ENCODE data around the gene HOXB8. TPM values are rescaled to one million over a fixed set of nuclear protein-coding genes. Genes with fewer than 3 reads are reported as not detected.

The HOXB8 gene
- not detected for total RNA-seq

DNA sequence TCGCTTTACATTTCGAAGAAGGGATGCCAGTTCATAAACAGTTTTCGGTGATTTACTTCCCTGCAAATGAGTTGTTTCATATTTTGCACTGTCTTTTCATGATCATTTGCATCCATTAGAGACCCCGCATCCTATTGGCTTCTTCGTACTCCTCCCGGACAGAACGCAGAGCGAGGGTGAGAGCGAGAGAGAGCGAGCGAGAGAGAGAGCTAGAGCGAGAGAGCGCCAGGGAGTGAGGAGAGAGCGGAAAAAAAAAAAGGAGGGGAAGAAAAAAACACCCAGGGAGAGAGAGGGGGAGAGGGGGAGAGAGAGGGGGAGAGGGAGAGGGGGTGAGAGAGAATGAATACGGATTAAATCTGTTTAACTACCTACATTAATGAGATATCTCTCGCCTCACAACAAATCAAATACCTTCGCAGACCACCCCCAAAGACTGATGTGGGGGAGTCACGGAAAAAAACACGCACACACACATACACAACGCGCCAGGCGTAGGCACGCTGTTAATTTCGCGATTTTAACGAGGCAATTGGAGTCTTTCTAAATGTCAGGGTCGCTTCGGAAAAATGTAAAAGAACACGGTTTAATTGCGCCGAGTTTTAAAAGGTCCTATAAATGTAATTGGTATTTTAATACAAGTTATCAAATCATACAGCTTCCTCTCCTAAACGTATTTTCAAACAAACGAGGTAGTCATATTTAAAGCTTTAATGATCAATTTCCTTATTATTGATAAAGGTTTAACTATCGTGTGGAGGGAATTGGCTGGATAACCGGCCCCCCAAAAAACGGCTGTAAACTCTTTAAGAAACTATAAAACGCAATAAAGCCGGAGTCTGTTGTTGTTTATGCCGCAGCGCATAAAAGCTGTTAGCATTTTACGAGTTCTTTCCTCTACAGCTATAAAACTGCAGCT is at the start of gene HOXB8:
HOXB8 (minus strand) TSS at position 246 of the 916 bp plus-strand sequence. CDS start 588 bp downstream, outside the sequence.
- peaks cover 11 to 37% (median 22%) of the 10 kb centered on the region in 3 donors for H3K4me1 ChIP-seq (ENCODE audit: control insufficient read depth in 3 of 3, insufficient read depth in 3 of 3, low read length in 3 of 3)
- peaks cover 91 to 92% (median 91%) of the 10 kb centered on the region in 3 donors for H3K27me3 ChIP-seq (ENCODE audit: control insufficient read depth in 3 of 3, insufficient read depth in 3 of 3, low read length in 3 of 3)
- peak within 1 kb of the TSS in 2 of 3 donors; percentile 23 to 40 for H3K9ac ChIP-seq (ENCODE audit: low read depth in 1 of 3, low read length in 3 of 3)
- no peaks in the 10 kb centered on the region for H3K9me3 ChIP-seq (ENCODE audit: control insufficient read depth in 3 of 3, low read length in 3 of 3)
- no peak within 1 kb of the TSS for H3K27ac ChIP-seq (ENCODE audit: low read depth, low read length)
- H3K4me3 ChIP-seq (ENCODE audit: low read length in 3 of 3), result peak within 1 kb of the TSS in 2 of 3 donors; percentile 45 to 57
- H3K36me3 ChIP-seq (ENCODE audit: control insufficient read depth in 3 of 3, insufficient read depth in 3 of 3, low read length in 3 of 3), result no peaks in the 10 kb centered on the region

DNA sequence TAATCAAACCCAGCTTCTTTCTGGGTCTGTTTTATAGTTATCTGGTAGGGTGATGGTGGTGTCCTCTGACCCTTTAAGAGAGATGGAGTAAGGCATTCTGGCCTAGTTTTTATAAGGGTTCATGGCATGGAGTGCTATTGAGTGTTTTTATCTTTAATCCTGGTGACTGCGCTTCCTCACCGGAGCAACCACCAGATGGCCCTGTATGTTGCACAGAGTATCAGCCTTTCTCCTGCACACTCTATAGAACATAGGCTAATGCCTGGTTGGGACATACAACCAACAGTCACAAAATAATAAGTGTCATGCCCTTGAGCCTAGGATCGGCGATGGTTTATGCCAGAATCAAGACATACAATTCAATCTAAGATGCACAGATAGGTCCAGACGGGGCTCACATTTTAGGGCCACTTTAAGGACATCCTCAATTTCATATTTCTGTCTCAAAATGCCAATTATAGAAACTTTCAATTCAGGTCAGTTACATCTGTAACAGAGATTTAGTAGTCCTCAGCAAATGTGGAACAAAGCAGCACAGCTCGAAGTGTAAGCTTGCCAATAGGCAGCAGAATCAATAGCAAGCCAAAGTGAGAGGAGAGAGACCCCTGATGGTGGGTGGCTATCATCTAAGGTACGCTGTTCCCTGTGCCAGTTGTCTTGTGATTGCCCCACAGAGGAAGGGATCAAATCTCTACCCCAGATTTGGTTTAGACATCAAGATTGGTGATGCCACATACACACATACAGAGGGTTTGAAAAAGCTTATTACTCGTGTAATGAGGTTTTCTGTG is 48.2 kb upstream of the HOXB8 start:
- H3K27ac ChIP-seq (ENCODE audit: low read depth, low read length), result no peak overlapping the region
- H3K9me3 ChIP-seq (ENCODE audit: control insufficient read depth in 3 of 3, low read length in 3 of 3), result no peaks in the 10 kb centered on the region
- no peaks in the 10 kb centered on the region for H3K4me1 ChIP-seq (ENCODE audit: control insufficient read depth in 3 of 3, insufficient read depth in 3 of 3, low read length in 3 of 3)
- H3K27me3 ChIP-seq (ENCODE audit: control insufficient read depth in 3 of 3, insufficient read depth in 3 of 3, low read length in 3 of 3), result peaks cover 3 to 14% (median 4%) of the 10 kb centered on the region in 3 donors
- no peaks in the 10 kb centered on the region for H3K36me3 ChIP-seq (ENCODE audit: control insufficient read depth in 3 of 3, insufficient read depth in 3 of 3, low read length in 3 of 3)
- no peak overlapping the region for H3K9ac ChIP-seq (ENCODE audit: low read depth in 1 of 3, low read length in 3 of 3)
- H3K4me3 ChIP-seq (ENCODE audit: low read length in 3 of 3), result no peak overlapping the region

GRCh38 chr17:48655913-48656312 is 40.8 kb upstream of the HOXB8 start:
- Histone ChIP-seq H3K4me3 (ENCODE audit: low read length in 3 of 3) (no peak overlapping the region), H3K4me1 (ENCODE audit: control insufficient read depth in 3 of 3, insufficient read depth in 3 of 3, low read length in 3 of 3) (no peaks in the 10 kb centered on the region), H3K36me3 (ENCODE audit: control insufficient read depth in 3 of 3, insufficient read depth in 3 of 3, low read length in 3 of 3) (no peaks in the 10 kb centered on the region), H3K9me3 (ENCODE audit: control insufficient read depth in 3 of 3, low read length in 3 of 3) (no peaks in the 10 kb centered on the region), H3K27me3 (ENCODE audit: control insufficient read depth in 3 of 3, insufficient read depth in 3 of 3, low read length in 3 of 3) (peaks cover 0 to 3% (median 0%) of the 10 kb centered on the region in 3 donors), H3K9ac (ENCODE audit: low read depth in 1 of 3, low read length in 3 of 3) (no peak overlapping the region), H3K27ac (ENCODE audit: low read depth, low read length) (no peak overlapping the region)

- Histone ChIP-seq H3K4me3 (ENCODE audit: low read length in 3 of 3) (no peak overlapping the region), H3K27ac (ENCODE audit: low read depth, low read length) (no peak overlapping the region), H3K9me3 (ENCODE audit: control insufficient read depth in 3 of 3, low read length in 3 of 3) (no peaks in the 10 kb centered on the region), H3K27me3 (ENCODE audit: control insufficient read depth in 3 of 3, insufficient read depth in 3 of 3, low read length in 3 of 3) (peaks cover 45 to 48% (median 45%) of the 10 kb centered on the region in 3 donors), H3K4me1 (ENCODE audit: control insufficient read depth in 3 of 3, insufficient read depth in 3 of 3, low read length in 3 of 3) (peaks cover 2 to 7% (median 3%) of the 10 kb centered on the region in 3 donors), H3K9ac (ENCODE audit: low read depth in 1 of 3, low read length in 3 of 3) (no peak overlapping the region), H3K36me3 (ENCODE audit: control insufficient read depth in 3 of 3, insufficient read depth in 3 of 3, low read length in 3 of 3) (no peaks in the 10 kb centered on the region)
Measured at GRCh38 chr17:48649741-48650140, 34.6 kb upstream of the HOXB8 start.

DNA sequence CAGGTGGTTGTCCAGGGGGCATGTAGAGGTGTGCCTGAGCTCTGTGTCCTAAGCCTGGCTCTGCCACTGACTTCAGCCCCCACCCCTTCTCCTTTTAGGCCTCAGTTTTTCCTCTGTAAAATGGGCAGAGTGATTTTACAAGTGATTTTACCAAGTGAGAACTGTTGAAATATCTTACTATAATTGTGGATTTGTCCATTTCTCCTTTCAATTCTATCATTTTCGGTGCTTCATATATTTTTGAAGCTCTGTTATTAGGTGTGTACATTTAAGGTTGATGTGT is 32.8 kb upstream of the HOXB8 start:
- Histone ChIP-seq H3K4me1 (ENCODE audit: control insufficient read depth in 3 of 3, insufficient read depth in 3 of 3, low read length in 3 of 3) (peaks cover 2 to 7% (median 3%) of the 10 kb centered on the region in 3 donors), H3K4me3 (ENCODE audit: low read length in 3 of 3) (no peak overlapping the region), H3K9ac (ENCODE audit: low read depth in 1 of 3, low read length in 3 of 3) (no peak overlapping the region), H3K27me3 (ENCODE audit: control insufficient read depth in 3 of 3, insufficient read depth in 3 of 3, low read length in 3 of 3) (peaks cover 62 to 66% (median 62%) of the 10 kb centered on the region in 3 donors), H3K9me3 (ENCODE audit: control insufficient read depth in 3 of 3, low read length in 3 of 3) (no peaks in the 10 kb centered on the region), H3K36me3 (ENCODE audit: control insufficient read depth in 3 of 3, insufficient read depth in 3 of 3, low read length in 3 of 3) (no peaks in the 10 kb centered on the region), H3K27ac (ENCODE audit: low read depth, low read length) (no peak overlapping the region)

GRCh38 chr17:48647103-48647962 is 32.2 kb upstream of the HOXB8 start:
- H3K4me3 ChIP-seq (ENCODE audit: low read length in 3 of 3), result peak overlapping the region; percentile 55 to 62 (median 56)
- no peaks in the 10 kb centered on the region for H3K9me3 ChIP-seq (ENCODE audit: control insufficient read depth in 3 of 3, low read length in 3 of 3)
- peaks cover 2 to 7% (median 3%) of the 10 kb centered on the region in 3 donors for H3K4me1 ChIP-seq (ENCODE audit: control insufficient read depth in 3 of 3, insufficient read depth in 3 of 3, low read length in 3 of 3)
- peaks cover 68 to 71% (median 68%) of the 10 kb centered on the region in 3 donors for H3K27me3 ChIP-seq (ENCODE audit: control insufficient read depth in 3 of 3, insufficient read depth in 3 of 3, low read length in 3 of 3)
- H3K27ac ChIP-seq (ENCODE audit: low read depth, low read length), result no peak overlapping the region
- H3K36me3 ChIP-seq (ENCODE audit: control insufficient read depth in 3 of 3, insufficient read depth in 3 of 3, low read length in 3 of 3), result no peaks in the 10 kb centered on the region
- H3K9ac ChIP-seq (ENCODE audit: low read depth in 1 of 3, low read length in 3 of 3), result peak overlapping the region in 1 of 3 donors; percentile 1

DNA sequence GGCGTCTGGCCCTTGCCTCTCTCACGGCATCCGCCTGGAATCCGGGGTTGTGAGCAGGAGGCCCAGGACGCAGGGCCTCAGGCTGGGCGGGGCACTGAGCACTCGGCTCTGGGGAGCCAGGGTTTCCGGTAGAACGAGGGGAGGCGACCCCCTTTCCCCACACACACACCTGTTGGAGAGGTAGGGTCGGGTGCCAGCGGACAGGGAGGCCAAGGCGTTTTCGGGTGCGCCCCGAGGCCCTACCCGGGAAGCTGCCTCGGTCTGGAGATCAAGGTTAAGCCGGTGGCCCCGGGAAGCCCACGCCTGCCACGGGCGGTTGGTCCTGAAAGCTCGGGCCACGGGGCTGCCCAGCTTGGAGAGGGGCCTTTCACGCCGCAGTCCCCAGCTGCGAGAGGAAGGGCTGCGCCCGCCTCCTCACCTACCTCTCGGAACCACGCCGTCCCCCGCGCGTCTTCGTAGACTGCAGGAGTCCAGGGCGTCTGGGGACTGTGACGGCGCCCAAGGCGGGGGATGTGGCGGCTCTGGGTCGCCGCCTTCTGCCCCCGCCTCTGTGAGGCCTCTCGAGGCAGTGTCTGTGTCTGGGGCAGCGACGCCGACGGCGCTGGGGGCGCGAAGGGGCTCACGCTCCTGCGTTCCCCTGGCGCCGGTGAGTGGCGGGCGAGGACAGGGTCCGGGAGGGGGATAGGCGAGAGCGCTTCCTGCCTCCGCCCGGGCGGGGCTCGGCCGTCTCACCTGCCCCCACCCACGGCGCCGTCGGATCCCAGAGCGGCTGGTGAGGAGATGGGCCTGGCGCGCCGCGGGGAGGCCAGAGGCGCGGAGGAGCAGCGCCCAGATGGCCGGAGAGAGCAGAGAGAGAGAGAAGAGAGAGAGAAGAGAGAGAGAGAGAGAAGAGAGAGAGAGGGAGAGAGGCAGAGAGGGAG is 31.4 kb upstream of the HOXB8 start:
- Histone ChIP-seq H3K27me3 (ENCODE audit: control insufficient read depth in 3 of 3, insufficient read depth in 3 of 3, low read length in 3 of 3) (peaks cover 77 to 80% (median 77%) of the 10 kb centered on the region in 3 donors), H3K4me3 (ENCODE audit: low read length in 3 of 3) (no peak overlapping the region), H3K9me3 (ENCODE audit: control insufficient read depth in 3 of 3, low read length in 3 of 3) (no peaks in the 10 kb centered on the region), H3K36me3 (ENCODE audit: control insufficient read depth in 3 of 3, insufficient read depth in 3 of 3, low read length in 3 of 3) (no peaks in the 10 kb centered on the region), H3K27ac (ENCODE audit: low read depth, low read length) (no peak overlapping the region), H3K4me1 (ENCODE audit: control insufficient read depth in 3 of 3, insufficient read depth in 3 of 3, low read length in 3 of 3) (peaks cover 2 to 7% (median 3%) of the 10 kb centered on the region in 3 donors), H3K9ac (ENCODE audit: low read depth in 1 of 3, low read length in 3 of 3) (no peak overlapping the region)

DNA sequence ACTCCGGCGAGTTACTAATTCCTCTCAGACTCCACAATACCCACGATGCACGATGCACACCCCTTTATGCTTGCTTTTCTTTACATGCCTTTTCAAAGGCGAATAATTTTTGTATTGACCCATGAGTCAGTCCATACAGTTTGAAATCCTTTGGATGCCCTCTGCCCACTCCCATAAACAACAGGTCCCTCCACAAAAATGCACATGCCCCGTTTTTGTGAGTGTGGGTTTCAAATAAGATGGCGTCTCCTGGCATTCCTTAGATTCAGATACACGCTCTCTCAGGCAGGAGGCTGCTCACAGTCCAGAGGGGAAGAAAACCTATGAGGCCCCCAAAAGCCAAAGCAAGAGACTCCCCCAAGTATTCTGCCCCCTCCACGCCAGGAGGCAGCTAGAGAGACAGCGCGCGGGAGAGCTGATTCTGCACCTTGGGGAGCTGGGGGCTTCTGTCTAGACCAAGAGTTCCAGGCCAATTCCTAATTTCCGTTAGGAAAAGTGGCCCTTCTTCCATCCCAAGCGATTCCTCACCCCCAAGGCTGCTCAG is 30.6 kb upstream of the HOXB8 start:
- Histone ChIP-seq H3K9me3 (ENCODE audit: control insufficient read depth in 3 of 3, low read length in 3 of 3) (no peaks in the 10 kb centered on the region), H3K36me3 (ENCODE audit: control insufficient read depth in 3 of 3, insufficient read depth in 3 of 3, low read length in 3 of 3) (no peaks in the 10 kb centered on the region), H3K9ac (ENCODE audit: low read depth in 1 of 3, low read length in 3 of 3) (no peak overlapping the region), H3K4me1 (ENCODE audit: control insufficient read depth in 3 of 3, insufficient read depth in 3 of 3, low read length in 3 of 3) (peaks cover 2 to 7% (median 3%) of the 10 kb centered on the region in 3 donors), H3K27me3 (ENCODE audit: control insufficient read depth in 3 of 3, insufficient read depth in 3 of 3, low read length in 3 of 3) (peaks cover 83 to 87% (median 84%) of the 10 kb centered on the region in 3 donors), H3K27ac (ENCODE audit: low read depth, low read length) (no peak overlapping the region), H3K4me3 (ENCODE audit: low read length in 3 of 3) (no peak overlapping the region)

Measured in skeletal muscle tissue (tissue), 4 donors.